Hematopoietic multipotent progenitor cell treated with erythropoietin and hydrocortisone succinate and interleukin-3 and kit ligand, for 8 days (in vitro differentiated cells): ENCODE results near the gene MBNL2.
A peak's percentile ranks its signal among the peaks of the same experiment; 100 is the strongest.

Experiments
- DNase-seq: peaks from one replicate; pipeline ENCODE4 v3.0.0-alpha.2; 2015

Gene MBNL2

GRCh38 chr13:97235549-97236231 is 13.6 kb downstream of the MBNL2 start:
- DNase-seq = no peak

GRCh38 chr13:97237388-97237787 is 15.3 kb downstream of the MBNL2 start:
- no peak for DNase-seq

GRCh38 chr13:97238432-97238831 is 16.3 kb downstream of the MBNL2 start:
- no peak for DNase-seq

GRCh38 chr13:97238883-97239282 is 16.8 kb downstream of the MBNL2 start:
- DNase-seq = no peak

- no peak for DNase-seq
These were observed 17.2 kb downstream of the MBNL2 start for GRCh38 chr13:97239306-97239705.

- no peak for DNase-seq
These were observed 18.0 kb downstream of the MBNL2 start for GRCh38 chr13:97239943-97240787.

GRCh38 chr13:97240788-97241734 is 18.9 kb downstream of the MBNL2 start:
- DNase-seq = peak; percentile 23

GRCh38 chr13:97241761-97242160 is 19.6 kb downstream of the MBNL2 start:
- DNase-seq = no peak

- DNase-seq = no peak
These were observed 20.8 kb downstream of the MBNL2 start for GRCh38 chr13:97242755-97243497.

- DNase-seq = no peak
These were observed 22.0 kb downstream of the MBNL2 start for GRCh38 chr13:97243915-97244781.

- DNase-seq = no peak
These were observed 22.9 kb downstream of the MBNL2 start for GRCh38 chr13:97245011-97245410.

GRCh38 chr13:97246596-97247158 is 24.5 kb downstream of the MBNL2 start:
- DNase-seq = no peak

- no peak for DNase-seq
These were observed 26.1 kb downstream of the MBNL2 start for GRCh38 chr13:97248243-97248642.

GRCh38 chr13:97249093-97249795 is 27.1 kb downstream of the MBNL2 start:
- DNase-seq = no peak

- DNase-seq = no peak
These were observed 27.8 kb downstream of the MBNL2 start for GRCh38 chr13:97249796-97250495.

GRCh38 chr13:97250560-97250959 is 28.4 kb downstream of the MBNL2 start:
- no peak for DNase-seq

- no peak for DNase-seq
These were observed 30.6 kb downstream of the MBNL2 start for GRCh38 chr13:97252735-97253134.

- DNase-seq = no peak
These were observed 31.6 kb downstream of the MBNL2 start for GRCh38 chr13:97253581-97254293.

GRCh38 chr13:97254816-97255215 is 32.7 kb downstream of the MBNL2 start:
- DNase-seq = no peak
